HG03442 (cell line): ENCODE results near the gene ST6GALNAC2.

Experiments
- ATAC-seq: cut with Tn5 transposase; IDR thresholded peaks from one replicate; pipeline ENCODE4 v1.9.1; 2021; ENCODE audit warnings: mild to moderate bottlenecking, moderate library complexity; ENCODE audit not compliant: unreplicated experiment

The ST6GALNAC2 gene

GRCh38 chr17:76599694-76600460, 14.2 kb upstream of the ST6GALNAC2 start:
- ATAC-seq: no peak

- ATAC-seq: no peak
These were observed 12.4 kb upstream of the ST6GALNAC2 start for GRCh38 chr17:76598004-76598439.

- ATAC-seq: no peak
These were observed 11.7 kb upstream of the ST6GALNAC2 start for GRCh38 chr17:76597156-76598003.

- ATAC-seq: no peak
These were observed 9.0 kb upstream of the ST6GALNAC2 start for GRCh38 chr17:76594690-76595089.

GRCh38 chr17:76593959-76594358, 8.3 kb upstream of the ST6GALNAC2 start:
- ATAC-seq: no peak

- ATAC-seq: no peak
These were observed 7.7 kb upstream of the ST6GALNAC2 start for GRCh38 chr17:76593384-76593826.

GRCh38 chr17:76588182-76588581, 2.5 kb upstream of the ST6GALNAC2 start:
- ATAC-seq: no peak

GRCh38 chr17:76586741-76587487, 1.3 kb upstream of the ST6GALNAC2 start:
- ATAC-seq: no peak

- ATAC-seq: no peak
These were observed 519 bp downstream of the ST6GALNAC2 start for GRCh38 chr17:76585033-76585648.

GRCh38 chr17:76584427-76585032, 1.1 kb downstream of the ST6GALNAC2 start:
- ATAC-seq: no peak

- ATAC-seq: no peak
These were observed 3.0 kb downstream of the ST6GALNAC2 start for GRCh38 chr17:76582660-76583059.

GRCh38 chr17:76581515-76581914, 4.1 kb downstream of the ST6GALNAC2 start:
- ATAC-seq: no peak

GRCh38 chr17:76579281-76579680, 6.4 kb downstream of the ST6GALNAC2 start:
- ATAC-seq: no peak

GRCh38 chr17:76578376-76578775, 7.3 kb downstream of the ST6GALNAC2 start:
- ATAC-seq: no peak

GRCh38 chr17:76577876-76578275, 7.8 kb downstream of the ST6GALNAC2 start:
- no peak for ATAC-seq

- no peak for ATAC-seq
These were observed 9.5 kb downstream of the ST6GALNAC2 start for GRCh38 chr17:76576189-76576588.

GRCh38 chr17:76575570-76575969, 10.1 kb downstream of the ST6GALNAC2 start:
- ATAC-seq: no peak

GRCh38 chr17:76574166-76574565, 11.5 kb downstream of the ST6GALNAC2 start:
- no peak for ATAC-seq

- no peak for ATAC-seq
These were observed 12.6 kb downstream of the ST6GALNAC2 start for GRCh38 chr17:76573096-76573495.

GRCh38 chr17:76572201-76572910, 13.3 kb downstream of the ST6GALNAC2 start:
- no peak for ATAC-seq
